HG02642 (cell line): ENCODE data around the gene SPINT4.
"Not testable (repeated sequence)": the region's sequence is repeated elsewhere in the genome, so short reads cannot be mapped to it uniquely, and the experiment has no call there.

Source experiments
- ATAC-seq: cut with Tn5 transposase; IDR thresholded peaks from one replicate; pipeline ENCODE4 v1.9.1; 2021; ENCODE audit warnings: mild to moderate bottlenecking; ENCODE audit not compliant: unreplicated experiment, poor library complexity

The SPINT4 gene

DNA sequence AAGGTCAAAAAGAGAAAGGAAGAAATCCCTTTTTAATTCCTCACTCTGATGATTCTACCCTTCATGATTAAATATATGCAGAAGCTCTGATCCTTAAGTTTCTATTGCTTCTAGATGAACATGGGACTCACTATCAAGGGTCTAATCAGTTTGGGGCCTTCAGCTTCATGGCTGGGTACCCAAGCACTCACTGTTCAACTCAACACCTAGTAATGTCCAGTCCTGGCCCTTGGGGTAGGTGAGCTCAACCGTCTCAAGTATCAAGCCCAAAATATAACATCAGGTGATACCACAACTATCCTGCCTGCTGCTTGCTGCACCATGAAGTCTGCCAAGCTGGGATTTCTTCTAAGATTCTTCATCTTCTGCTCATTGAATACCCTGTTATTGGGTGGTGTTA lies at the start of gene SPINT4:
SPINT4 (plus strand) TSS at position 301 of the 400 bp plus-strand sequence; CDS start at position 322, 21 bp downstream.
- ATAC-seq, result no peak

DNA sequence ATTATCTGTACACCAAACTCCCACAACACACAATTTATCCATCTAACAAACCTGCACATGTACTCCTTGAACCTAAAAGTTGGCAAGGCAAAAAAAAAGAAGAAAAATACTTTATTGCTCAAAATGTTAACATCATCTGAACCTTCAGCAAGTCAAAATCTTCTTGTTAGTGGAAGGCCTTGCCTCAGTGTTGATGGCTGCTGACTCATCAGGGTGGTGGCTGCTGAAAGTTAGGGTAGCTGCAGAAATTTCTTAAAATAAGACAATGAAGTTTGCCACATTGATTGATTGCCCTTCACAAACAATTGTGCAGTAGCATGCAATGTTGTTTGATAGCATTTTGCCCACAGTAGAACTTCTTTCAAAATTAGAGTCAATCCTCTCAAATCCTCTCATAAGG lies 49.4 kb upstream of the SPINT4 start:
- ATAC-seq, result no peak

DNA sequence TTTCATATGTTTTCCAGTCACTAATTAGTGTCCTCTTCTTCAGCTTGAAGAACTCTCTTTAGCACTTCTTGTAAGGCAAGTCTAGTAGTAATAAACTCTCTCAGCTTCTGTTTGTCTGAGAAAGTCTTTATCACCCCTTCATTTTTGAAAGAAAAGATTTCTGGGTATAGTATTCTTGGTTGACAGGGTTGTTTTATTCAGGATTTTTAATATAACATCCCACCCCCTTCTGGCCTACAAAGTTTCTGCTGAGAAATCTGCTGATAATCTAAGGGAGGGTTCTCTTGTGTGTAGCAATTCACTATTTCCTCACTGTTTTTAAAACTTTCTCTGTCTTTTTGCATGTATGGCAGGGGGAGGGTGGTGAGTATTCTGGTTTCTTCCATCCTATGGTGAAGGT lies 42.5 kb upstream of the SPINT4 start:
- ATAC-seq, result no peak

DNA sequence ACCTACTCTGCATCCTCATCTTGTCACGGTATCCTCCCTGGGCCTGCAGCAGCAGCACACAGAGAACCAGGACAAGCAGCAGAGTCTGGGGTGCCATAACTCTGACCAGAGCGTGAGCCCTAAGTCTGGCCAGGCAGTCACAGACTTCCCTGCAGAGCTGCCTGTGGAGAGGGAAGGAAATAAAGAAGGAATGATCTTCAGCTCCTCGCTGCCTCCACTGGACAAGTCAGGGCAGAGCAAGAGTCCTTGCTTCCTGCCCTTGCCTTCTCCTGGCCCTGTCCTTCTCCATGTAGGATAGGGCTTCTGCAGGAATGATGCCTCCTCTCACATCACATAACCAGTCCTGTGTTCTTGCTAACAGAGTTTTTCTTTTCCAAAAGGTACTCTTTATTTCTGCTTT lies 36.3 kb upstream of the SPINT4 start:
- no peak for ATAC-seq

DNA sequence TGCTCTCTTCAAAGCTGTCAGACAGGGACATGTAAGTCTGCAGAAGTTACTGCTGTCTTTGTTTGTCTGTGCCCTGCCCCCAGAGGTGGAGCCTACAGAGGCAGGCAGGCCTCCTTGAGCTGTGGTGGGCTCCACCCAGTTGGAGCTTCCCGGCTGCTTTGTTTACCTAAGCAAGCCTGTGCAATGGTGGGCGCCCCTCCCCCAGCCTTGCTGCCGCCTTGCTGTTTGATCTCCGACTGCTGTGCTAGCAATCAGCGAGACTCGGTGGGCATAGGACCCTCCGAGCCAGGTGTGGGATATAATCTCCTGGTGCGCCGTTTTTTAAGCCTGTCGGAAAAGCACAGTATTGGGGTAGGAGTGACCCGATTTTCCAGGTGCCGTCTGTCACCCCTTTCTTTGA lies 28.8 kb upstream of the SPINT4 start:
- not testable (repeated sequence) for ATAC-seq

DNA sequence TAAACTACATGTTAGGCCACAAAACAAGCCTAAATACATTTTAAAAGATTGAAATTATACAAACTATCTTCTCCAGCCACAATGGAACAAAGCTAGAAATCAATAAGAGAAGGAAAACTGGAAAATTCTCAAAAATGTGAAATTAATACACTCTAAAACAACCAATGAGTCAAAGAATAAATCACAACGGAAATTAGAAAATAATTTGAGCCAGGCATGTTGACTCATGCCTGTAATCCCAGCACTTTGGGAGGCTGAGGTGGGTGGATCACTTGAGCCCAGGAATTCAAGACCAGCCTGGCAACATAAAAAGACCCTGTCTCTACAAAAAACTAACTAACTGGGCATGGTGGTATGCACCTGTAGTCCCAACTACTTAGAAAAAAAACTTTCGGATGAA lies 26.7 kb upstream of the SPINT4 start:
- no peak for ATAC-seq

DNA sequence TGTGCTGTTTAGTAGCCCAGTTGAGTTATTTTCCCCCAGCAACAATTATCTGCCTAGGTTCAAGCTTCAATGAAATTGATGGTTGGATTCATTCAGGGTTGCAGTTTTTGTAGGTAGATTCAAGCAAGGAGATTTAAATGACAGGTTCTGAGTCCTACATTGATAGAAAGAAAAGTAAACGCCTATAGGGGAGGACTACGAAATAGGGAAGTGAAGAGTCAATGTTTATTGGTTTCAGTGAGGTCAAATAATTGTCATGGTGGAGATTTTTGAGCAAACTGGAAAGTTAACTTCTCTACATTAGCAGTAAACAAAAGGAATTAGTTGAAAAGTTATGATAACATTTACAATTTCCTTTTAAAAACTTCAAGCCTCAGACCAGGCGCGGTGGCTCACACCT lies 21.0 kb upstream of the SPINT4 start:
- ATAC-seq, result no peak

DNA sequence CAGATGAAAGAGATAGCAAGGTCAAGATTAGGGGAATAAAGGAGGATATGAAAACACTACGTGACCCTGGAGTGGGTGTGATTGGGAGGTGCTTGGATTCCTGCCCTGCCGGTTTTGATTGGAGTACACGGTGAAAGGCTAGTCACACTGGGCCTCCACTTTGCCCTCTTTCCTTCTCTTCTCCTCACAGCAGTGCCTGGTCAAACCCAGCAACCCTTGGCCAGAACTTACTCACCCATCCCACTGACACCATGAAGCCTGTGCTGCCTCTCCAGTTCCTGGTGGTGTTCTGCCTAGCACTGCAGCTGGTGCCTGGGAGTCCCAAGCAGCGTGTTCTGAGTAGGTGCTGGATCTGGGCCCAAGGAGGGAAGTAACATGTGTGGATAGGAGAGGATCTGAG lies 20.3 kb upstream of the SPINT4 start, which contains the start of gene WFDC13:
WFDC13 (plus strand) TSS at position 166 of the 400 bp plus-strand sequence; CDS start at position 252, 86 bp downstream.
- no peak for ATAC-seq

DNA sequence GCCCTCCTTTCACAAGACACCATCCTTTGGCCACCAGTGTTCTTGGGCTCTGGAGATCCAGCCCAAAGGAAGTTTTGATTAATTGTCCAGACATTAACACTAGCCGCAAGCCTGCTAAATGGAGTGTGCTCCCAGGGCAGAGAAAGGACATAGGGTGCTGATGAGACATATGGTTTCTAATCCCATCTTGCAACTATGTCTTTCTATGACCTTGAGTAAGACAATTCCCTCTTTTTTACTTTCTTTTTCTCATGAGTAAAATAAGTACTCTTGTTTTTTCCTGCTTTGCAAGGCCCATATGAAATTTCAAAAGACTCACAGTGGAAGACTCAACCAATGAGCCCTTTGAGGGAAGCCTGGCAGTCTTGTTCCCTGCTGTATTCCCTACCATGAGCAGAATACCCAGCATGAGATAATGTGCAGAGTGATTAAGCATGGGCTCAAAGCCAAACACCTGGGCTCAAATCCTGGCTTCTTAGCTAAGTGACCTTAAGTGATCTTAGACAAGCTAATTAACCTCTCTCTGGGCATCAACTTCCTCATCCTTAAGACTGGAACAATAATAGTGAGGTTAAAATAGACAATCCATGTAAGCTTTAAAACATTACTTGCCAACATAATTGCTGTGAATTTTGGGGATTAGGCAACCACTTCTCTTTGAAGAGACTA lies 17.0 kb upstream of the SPINT4 start, which contains the start of gene WFDC10B:
WFDC10B (minus strand) TSS at position 51 of the 669 bp plus-strand sequence. CDS start 19,027 bp downstream, outside the sequence.
- no peak for ATAC-seq

DNA sequence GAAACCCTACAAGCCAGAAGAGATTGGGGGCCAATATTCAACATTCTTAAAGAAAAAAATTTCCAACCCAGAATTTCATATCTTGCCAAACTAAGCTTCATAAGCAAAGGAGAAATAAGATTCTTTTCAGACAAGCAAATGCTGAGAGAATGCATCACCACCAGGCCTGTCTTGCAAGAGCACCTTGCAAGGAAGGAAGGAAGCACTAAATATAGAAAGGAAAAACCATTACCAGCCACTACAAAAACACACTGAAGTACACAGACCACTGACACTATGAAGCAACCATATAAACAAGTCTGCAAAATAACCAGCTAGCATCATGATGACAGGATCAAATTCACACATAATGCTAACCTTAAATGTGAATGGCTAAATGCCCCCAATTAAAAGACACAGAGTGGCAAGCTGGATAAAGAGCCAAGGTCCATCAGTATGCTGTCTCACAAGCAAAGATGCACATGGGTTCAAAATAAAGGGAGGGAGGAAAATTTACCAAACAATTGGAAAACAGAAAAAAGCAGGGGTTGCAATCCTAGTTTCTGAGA lies 5.9 kb upstream of the SPINT4 start:
- ATAC-seq, result not testable (repeated sequence)

DNA sequence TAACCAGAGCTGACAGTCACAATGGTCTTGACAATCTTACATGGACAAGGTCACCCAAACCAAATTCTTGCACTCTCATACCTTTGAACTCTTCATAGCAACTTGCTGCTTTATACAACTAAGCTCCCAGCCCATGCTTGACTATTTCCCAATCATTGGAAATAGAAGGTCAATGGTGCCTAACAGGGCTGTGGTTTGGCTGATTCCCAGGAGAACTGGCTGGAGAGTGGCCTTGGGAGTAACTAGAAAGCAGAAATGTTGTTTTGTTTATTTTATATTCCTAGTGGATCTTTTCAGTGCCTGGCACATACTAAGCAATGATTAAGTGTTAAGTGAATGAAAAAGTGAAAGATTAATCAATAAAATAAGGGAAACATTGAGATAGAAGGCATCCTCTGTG lies 3.0 kb downstream of the SPINT4 start:
- no peak for ATAC-seq

DNA sequence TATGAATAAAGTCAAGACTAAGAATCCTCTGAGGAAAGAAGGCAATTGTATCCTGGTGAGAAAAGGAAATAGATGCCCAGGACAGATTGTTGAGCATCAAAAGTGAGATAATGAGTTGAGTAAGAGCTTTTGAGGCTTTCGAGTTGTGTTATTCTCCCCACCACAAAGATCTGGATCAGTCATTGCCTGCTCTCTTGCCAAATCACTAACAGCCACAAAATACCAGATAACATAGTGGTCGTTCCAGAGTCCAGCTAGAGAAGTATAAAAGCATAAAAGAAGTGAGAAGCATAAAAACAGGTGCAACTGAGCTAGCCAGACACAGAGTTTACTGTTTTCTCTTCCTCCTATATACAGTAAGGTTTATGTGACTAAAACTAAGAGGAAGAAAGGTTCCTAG lies 4.9 kb downstream of the SPINT4 start:
- no peak for ATAC-seq

DNA sequence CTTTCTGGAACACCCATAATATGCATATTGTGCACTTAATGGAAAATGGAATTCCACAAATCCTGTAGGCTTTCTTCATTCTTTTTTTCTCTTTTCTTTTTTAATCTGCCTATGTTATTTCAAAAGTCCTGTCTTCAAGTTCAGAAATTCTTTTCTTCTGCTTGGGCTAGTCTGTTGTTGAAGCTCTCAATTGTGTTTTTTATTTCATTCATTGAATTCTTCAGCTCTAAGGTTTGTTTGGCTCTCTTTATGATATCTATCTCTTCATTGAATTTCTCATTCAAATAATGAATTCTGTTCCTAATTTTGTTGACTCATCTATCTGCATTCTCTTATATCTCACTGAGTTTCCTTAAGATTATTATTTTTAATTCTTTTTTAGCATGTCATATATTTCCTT lies 10.1 kb downstream of the SPINT4 start:
- ATAC-seq, result no peak

DNA sequence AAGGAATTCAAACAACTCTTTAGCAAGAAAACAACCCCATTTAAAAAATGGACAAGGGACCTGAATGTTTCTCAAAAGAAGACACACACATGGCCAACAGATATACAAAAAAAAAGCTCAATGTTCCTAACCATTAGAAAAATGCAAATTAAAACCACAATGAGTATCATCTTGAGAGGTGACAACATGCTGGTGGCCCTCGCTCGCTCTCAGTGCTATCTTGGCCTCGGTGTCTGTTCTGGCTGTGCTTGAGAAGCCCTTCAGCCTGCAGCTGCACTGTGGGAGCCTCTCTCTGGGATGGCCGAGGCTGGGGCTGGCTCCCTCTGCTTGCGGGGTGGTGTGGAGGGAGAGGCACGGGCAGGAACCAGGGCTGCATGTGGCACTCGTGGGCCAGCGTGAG lies 13.4 kb downstream of the SPINT4 start:
- ATAC-seq, result no peak

DNA sequence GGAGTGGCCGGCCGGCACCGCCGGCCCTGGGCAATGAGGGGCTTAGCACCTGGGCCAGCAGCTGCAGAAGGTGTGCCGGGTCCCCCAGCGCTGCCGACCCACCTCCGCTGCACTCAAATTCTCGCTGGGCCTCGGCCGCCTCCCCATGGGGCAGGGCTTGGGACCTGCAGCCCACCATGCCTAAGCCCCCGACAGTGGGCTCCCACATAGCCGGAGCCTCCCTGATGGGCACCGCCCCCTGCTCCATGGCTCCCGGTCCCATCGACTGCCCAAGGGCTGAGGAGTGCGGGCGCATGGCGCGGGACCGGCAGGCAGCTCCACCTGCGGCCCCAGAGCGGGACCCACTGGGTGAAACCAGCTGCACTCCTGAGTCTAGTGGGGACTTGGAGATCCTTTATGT lies 13.8 kb downstream of the SPINT4 start:
- no peak for ATAC-seq

DNA sequence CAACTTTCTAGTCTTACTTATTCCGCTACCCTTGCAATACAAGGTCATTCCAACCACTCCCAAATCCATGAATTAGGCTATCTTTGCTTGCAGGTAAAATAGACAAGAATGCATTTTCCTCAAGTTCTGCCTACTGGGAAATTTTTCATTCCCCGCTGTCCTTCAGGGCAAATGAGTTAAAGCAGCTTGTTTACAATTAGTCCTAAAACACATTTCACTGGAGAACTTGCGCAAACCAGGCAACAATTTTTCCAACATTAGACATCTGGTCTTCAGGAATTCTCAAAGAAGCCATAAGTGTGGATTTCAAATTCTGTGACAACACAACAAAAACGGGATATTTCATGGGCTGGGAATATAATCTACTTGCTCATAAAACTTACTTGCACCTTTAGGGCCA lies 20.4 kb downstream of the SPINT4 start:
- ATAC-seq, result no peak

DNA sequence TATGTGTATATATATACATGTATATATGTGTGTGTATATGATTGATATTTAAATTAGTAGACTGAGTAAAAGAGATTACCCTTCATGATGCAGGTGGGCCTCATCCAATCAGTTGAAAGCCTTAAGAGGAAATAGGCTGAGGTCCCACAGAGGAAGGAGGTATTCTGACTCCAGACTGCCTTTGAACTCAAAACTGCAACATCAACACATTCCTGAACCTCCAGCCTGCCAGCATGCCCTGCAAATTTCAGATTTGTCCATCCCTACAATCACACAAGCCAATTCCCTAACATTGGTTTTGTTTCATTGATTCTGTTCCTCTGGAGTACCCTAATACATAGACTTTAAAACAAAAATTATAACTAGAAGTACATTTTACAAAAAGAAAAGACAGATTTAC lies 22.9 kb downstream of the SPINT4 start:
- ATAC-seq, result no peak

DNA sequence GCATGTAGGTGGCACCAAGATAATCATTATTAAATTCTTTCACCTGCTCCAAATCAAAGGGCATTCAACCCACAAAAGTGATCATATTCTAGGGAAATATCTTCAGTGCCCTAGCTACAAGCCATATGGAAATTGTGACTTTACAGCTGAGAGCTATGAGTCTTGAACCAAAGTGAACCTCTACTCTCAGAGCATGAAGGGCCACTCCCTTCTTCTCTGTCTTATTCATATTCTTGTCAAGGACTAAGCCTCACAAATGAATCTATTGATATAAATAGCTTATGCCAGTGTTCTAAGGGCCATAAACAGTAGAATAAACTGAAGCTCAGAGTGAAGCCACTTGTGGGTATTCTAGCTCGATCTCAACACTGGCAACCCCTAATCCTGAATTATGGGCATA lies 29.6 kb downstream of the SPINT4 start:
- ATAC-seq, result no peak

DNA sequence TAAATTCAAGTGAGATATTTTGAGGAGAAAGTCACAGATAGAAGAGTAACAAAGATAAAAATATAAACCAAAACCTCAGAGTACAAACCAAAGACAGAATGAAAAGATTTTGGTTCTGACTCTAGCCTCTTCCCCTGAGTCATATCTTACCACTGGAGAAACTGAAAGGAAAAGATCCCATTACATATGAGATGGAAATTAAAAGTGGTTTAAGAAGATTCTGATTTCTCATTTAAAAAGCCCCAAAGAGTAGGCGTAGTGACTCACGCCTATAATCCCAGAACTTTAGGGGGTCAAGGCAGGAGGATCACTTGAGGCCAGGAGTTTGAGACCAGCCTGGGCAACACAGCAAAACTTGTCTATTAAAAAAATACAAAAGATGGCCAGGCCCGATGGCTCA lies 30.6 kb downstream of the SPINT4 start:
- ATAC-seq, result no peak

DNA sequence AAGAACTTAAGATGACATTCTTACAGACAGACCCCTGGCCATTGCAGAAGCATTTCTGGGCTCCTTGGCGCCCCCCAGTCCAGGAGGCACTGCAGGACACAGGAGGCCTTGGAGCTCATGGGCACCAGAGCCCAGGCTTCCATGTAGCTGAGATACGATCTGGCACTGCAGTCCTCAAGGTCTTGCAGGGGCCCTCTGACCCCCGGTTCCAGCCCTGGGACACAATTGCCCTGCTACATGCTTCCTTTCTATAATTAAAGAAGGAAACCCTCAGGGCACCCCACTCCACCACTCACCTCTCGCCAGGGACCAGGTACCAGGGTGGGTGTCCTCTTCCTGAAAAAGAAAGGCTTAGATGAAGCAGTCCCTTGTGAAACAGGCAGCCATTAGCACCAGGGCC lies 35.9 kb downstream of the SPINT4 start:
- no peak for ATAC-seq

DNA sequence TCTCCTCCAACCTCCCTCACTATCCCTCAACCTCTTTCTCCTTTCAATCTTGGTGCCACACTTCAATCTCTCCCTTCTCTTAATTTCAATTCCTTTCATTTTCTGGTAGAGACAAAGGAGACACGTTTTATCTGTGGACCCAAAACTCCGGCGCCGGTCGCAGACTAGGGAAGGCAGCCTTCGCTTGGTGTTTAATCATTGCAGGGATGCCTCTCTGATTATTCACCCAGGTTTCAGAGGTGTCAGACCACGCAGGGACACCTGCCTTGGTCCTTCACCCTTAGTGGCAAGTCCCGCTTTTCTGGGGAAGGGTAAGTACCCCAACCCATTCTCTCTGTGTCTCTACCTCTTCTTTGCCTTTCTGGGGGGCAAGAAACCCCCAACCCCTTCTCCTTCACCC lies 37.8 kb downstream of the SPINT4 start:
- ATAC-seq, result not testable (repeated sequence)

DNA sequence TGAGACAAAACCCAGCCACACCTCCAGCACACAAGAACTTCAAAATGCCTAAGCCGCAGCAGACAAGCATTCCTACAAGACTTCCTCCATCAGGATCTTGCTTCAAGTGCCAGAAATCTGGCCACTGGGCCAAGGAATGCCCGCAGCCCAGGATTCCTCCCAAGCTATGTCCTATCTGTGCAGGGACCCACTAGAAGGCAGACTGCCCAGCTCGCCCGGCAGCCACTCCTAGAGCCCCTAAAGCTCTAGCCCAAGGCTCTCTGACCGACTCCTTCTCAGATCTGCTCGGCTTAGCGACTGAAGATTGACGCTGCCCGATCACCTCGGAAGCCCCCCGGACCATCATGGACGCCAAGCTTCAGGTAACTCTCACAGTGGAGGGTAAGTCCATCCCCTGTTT lies 39.8 kb downstream of the SPINT4 start:
- ATAC-seq, result not testable (repeated sequence)
